HG02610 (cell line): ENCODE measurements around the gene KLHDC7B.

ENCODE experiments used
- ATAC-seq: cut with Tn5 transposase; IDR thresholded peaks from one replicate; pipeline ENCODE4 v1.9.1; 2021; ENCODE audit warnings: mild to moderate bottlenecking, moderate library complexity; ENCODE audit not compliant: unreplicated experiment

The KLHDC7B gene

DNA sequence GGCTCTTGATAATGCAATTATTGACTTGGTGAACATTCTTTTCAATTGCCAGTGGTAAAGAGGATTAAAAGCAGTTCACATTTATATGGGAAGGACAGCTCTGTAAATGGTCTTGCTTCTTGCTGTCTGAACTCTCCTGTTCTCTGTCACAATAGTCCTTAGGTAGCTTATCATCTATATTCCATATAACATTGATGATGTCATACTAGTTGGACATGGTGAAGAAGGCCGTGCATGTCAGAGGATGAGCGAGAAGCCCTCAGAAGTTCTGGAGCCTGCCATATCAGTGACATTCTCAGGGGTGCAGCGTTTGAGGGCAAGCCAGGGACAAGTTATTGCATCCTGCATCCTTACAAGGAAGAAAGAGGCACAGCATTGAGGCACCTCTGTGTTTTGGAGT, 39.5 kb downstream of the KLHDC7B start:
- no peak for ATAC-seq

DNA sequence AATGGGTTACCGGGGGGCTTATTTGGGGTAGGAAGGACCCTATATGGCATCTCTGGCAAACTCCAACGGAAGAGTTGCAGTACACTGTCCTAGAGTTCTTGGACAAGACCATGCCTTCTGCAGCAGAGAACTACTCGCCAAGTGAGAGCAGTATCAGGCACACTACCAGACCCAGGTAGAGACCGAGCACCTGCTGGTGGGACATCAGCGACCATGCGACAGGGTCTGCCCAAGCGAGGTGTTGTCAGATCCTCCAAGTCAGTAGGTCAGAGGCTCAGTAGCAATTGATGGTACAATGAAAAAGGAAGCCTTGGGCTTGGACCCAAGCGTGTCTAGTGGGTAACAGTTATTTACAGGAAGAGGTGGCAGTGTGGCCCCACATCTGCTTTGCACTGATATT, 40.1 kb downstream of the KLHDC7B start:
- ATAC-seq, result no peak

DNA sequence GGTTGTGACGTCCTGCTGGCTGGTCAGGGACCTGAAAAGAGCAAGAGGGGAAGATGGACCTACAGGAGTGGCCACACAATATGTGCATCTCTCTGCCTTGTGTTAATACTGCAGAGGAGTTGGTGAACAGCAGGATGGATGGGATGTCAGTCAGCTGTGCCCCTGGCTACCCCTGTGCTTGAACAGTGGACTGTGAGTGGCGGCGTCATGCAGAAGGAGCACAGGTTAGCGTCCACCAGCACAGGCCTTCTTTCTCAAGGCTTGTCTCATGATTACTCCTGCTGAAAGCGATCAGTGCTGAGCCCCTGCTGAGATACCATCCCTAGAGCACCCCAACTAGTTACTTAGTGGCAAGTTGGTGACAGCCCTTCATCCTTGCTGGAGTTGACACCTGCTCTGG, 40.7 kb downstream of the KLHDC7B start:
- ATAC-seq, result no peak

DNA sequence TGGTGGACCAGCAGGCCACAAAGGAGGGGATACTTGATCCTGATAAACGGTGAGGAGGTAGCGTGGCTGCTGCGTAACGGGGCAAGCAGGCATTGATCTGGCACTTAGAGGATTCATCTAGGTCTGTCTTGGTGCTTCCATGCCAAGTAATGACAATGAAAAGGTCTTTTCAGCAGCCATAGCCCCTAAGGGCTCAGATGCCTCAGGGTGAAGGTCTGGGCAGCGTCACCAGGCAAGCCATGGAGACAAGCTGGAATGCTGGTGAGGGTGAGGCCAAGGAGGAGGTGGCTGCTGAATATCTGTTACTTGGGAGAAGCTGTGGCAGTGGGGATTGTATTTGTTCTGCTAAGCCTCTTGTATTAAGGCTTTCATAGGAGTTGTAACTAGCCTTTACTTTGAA, 41.7 kb downstream of the KLHDC7B start:
- ATAC-seq, result no peak

DNA sequence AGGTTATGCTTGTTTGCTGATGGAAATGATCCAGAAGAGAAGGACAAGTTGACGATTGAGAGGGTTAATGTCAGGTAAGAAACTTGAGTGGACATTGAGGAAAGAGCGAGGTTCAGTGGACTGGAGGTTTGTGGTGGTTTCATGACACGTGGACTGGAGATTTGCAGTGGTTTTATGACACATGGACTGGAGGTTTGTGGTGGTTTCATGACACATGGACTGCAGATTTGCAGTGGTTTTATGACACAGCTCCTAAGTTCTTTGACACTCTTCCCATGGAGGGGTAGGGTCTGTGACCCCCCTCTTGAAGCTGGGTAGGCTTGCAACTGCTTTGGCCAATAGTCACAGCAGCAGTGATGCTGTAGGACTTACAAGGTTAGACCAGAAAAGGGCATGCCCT, 49.5 kb downstream of the KLHDC7B start:
- ATAC-seq, result no peak

DNA sequence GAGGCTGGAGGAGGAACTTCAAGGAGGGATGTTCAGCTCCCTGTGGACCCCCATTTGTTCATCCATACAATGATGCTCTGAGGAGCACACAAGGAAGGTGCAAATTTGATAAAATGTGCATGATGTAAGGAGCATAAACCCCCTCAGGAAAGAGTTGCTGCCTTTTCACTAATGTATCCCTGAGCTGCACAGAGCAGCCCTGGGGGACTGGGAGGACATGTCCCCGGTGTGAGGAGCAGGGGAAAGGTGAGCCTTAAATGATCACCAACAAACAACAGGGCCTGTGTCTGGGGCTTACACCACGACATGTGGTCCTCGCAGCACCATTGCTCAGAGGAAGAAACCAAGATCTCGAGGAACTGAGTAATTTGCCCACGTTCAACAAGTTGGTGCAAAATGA, 51.4 kb downstream of the KLHDC7B start:
- no peak for ATAC-seq

DNA sequence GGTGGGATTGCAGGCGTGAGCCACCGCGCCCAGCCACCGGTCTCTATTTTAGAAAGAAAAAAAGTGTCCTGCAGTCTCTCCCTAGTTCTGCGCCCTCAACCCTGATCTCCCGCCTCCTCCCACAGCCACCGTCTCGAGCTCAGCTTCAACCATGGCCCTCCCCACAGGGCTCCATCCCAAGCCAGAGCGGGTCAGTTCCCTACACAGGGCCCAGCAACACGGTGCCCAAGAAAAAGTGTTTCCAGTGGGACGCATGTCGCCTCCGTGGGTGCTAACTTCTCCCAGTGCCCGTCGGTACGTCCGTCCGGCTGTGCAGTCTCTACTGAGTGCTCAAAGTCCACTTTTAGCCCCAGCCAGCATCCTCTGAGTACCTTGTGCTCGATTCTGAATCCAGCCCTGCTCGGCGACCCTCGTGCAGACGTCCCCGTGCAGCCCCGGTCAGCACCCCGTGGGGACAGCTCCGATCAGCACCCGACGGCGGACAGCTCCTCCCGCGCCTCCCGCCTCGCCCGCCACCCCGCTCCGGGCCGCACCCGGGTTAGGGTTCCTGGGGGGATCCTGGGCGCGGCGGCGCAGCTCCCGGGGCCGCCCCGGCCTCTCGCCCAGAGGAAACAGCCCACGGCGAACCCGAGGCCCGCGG, 54.2 kb downstream of the KLHDC7B start:
- ATAC-seq, result no peak

DNA sequence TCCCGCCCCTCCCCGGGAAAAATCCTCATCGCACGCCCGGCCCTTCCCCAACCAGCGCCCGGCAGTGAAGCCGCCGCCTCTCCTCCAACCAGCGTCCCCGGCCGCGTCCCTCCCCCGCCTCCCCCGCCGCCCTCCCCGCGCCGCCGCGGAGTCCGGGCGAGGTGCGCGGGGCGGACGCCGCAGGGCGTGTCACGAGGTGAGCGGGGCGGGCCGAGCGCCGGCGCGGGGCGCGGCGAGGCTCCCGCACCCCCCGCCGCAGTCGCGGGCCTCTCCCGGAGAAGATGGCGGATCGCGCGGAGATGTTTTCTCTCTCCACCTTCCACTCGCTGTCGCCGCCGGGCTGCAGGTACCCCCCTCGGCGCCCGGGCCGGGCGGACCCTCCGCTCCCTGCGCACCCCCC, 54.8 kb downstream of the KLHDC7B start, which contains the start of gene MAPK8IP2:
MAPK8IP2 (plus strand) TSS at position 256 of the 400 bp plus-strand sequence; CDS start at position 282, 26 bp downstream.
- ATAC-seq, result no peak
